H1 (cell line): Measurements from ENCODE around the gene CNN3. TPM values are rescaled to one million over a fixed set of nuclear protein-coding genes. Genes with fewer than 3 reads are reported as not detected.

Source experiments
- CTCF ChIA-PET: fragments of 300-600 bp; sonication (Branson Sonifier 250); formaldehyde crosslinking; loops from one replicate; lab custom pipeline; 2021; ENCODE audit not compliant: partially characterized antibody; lab: Charles Lee
- POLR2A ChIA-PET: fragments of 300-600 bp; sonication (Branson Sonifier 250); formaldehyde crosslinking; loops from one replicate; lab custom pipeline; 2021; ENCODE audit warnings: inconsistent platforms; ENCODE audit not compliant: partially characterized antibody; lab: Charles Lee
- DNase-seq, 2 experiments: peaks; one replicate each; pipeline versions ENCODE4 v3.0.0 to v3.0.0-alpha.2; 2010 to 2022; ENCODE audit warnings: low spot score in 2 of 2, low read depth in 1 of 2, mixed read lengths in 1 of 2
- FAIRE-seq: peaks from 2 replicates; lab custom pipeline; 2011; peaks lifted over from hg19 to GRCh38; lab: Jason Lieb, UNC
- H2AFZ ChIP-seq: 2 replicates; pipeline ENCODE4 v1.8.1; 2012; ENCODE audit warnings: low read length, inconsistent platforms
- H2AK5ac ChIP-seq: 2 replicates; pipeline ENCODE4 v1.6.1; 2013; ENCODE audit warnings: low read depth, low read length
- H2BK120ac ChIP-seq: replicated peaks from 2 replicates; pipeline ENCODE3; 2013; ENCODE audit warnings: low read depth, low read length, inconsistent platforms
- H2BK12ac ChIP-seq: 2 replicates; pipeline ENCODE4 v1.6.1; 2013; ENCODE audit warnings: low read depth, low read length
- H2BK15ac ChIP-seq: 2 replicates; pipeline ENCODE4 v1.6.1; 2013; ENCODE audit warnings: low read length
- H2BK20ac ChIP-seq: 2 replicates; pipeline ENCODE4 v1.6.1; 2013; ENCODE audit warnings: low read length
- H2BK5ac ChIP-seq: 2 replicates; pipeline ENCODE4 v1.6.1; 2013; ENCODE audit warnings: low read depth, low read length
- H3K14ac ChIP-seq: 2 replicates; pipeline ENCODE4 v1.6.1; 2013; ENCODE audit warnings: inconsistent platforms; ENCODE audit not compliant: insufficient read length
- H3K18ac ChIP-seq: 2 replicates; pipeline ENCODE4 v1.6.1; 2013; ENCODE audit warnings: low read length; ENCODE audit errors: extremely low read depth
- H3K23ac ChIP-seq: 2 replicates; pipeline ENCODE4 v1.6.1; 2013; ENCODE audit warnings: inconsistent platforms; ENCODE audit not compliant: insufficient read length
- H3K23me2 ChIP-seq: 2 replicates; pipeline ENCODE4 v1.6.1; 2013; ENCODE audit warnings: low read depth, low read length
- H3K27ac ChIP-seq: 2 replicates; pipeline ENCODE4 v1.6.1; 2011; ENCODE audit warnings: low read depth, low read length, inconsistent platforms
- H3K27me3 ChIP-seq, 4 experiments: replicated peaks in 1 of 4; 1 replicate in 1 of 4; 2 replicates in 3 of 4; pipeline versions ENCODE4 v1.6.1 to v1.8.1; 2011 to 2013; ENCODE audit warnings: low read length in 3 of 4, mild to moderate bottlenecking in 3 of 4, inconsistent platforms in 2 of 4, mixed read lengths in 2 of 4, moderate library complexity in 1 of 4; ENCODE audit not compliant: control insufficient read depth in 3 of 4, insufficient read depth in 3 of 4; ENCODE audit errors: extremely low read depth in 1 of 4
- H3K36me3 ChIP-seq, 4 experiments: 2 replicates each; pipeline versions ENCODE4 v1.6.1 to v1.8.1; 2011 to 2013; ENCODE audit warnings: mild to moderate bottlenecking in 4 of 4, low read length in 3 of 4, moderate library complexity in 2 of 4, control low read depth in 1 of 4, inconsistent platforms in 1 of 4; ENCODE audit not compliant: insufficient read depth in 4 of 4, control insufficient read depth in 2 of 4
- H3K4ac ChIP-seq: replicated peaks from 2 replicates; pipeline ENCODE3; 2013; ENCODE audit warnings: low read length, low read depth, mixed read lengths, inconsistent platforms; ENCODE audit not compliant: insufficient read length
- H3K4me1 ChIP-seq, 4 experiments: replicated peaks in 1 of 4; 1 replicate in 1 of 4; 2 replicates in 3 of 4; pipeline versions ENCODE4 v1.6.1 to v1.8.1; 2011 to 2013; ENCODE audit warnings: low read length in 3 of 4, inconsistent platforms in 2 of 4, mixed read lengths in 1 of 4; ENCODE audit not compliant: insufficient read depth in 4 of 4, control insufficient read depth in 3 of 4
- H3K4me2 ChIP-seq, 2 experiments: 2 replicates each; pipeline versions ENCODE4 v1.6.1 to v1.8.1; 2011 to 2013; ENCODE audit warnings: low read depth in 2 of 2, low read length in 2 of 2, control low read depth in 1 of 2, inconsistent platforms in 1 of 2, mild to moderate bottlenecking in 1 of 2; ENCODE audit not compliant: insufficient read depth in 1 of 2
- H3K4me3 ChIP-seq, 4 experiments: fragments of 200-600, 300-600 bp in 1 of 4; sonication (generic), shearing (Covaris generic), sonication (Bioruptor Twin) in 1 of 4; 2 replicates each; pipeline versions ENCODE4 v1.5.1 to v1.8.1; 2011 to 2016; ENCODE audit warnings: low read length in 4 of 4, low read depth in 3 of 4, control low read depth in 2 of 4, inconsistent platforms in 2 of 4, mild to moderate bottlenecking in 2 of 4, mixed read lengths in 1 of 4, moderate library complexity in 1 of 4; ENCODE audit not compliant: insufficient read depth in 2 of 4; ENCODE audit errors: extremely low read depth in 1 of 4
- H3K56ac ChIP-seq: replicated peaks from 2 replicates; pipeline ENCODE3; 2013; ENCODE audit warnings: low read depth, mild to moderate bottlenecking, mixed read lengths, low read length, inconsistent platforms; ENCODE audit not compliant: insufficient read length
- H3K79me1 ChIP-seq: 2 replicates; pipeline ENCODE4 v1.6.1; 2013; ENCODE audit warnings: low read depth, low read length, control low read depth
- H3K79me2 ChIP-seq, 2 experiments: 2 replicates each; pipeline versions ENCODE4 v1.6.1 to v1.8.1; 2012 to 2013; ENCODE audit warnings: low read length in 2 of 2, mild to moderate bottlenecking in 2 of 2, inconsistent platforms in 1 of 2; ENCODE audit not compliant: insufficient read depth in 2 of 2, control insufficient read depth in 1 of 2
- H3K9ac ChIP-seq, 4 experiments: replicated peaks in 1 of 4; 1 replicate in 1 of 4; 2 replicates in 3 of 4; pipeline versions ENCODE4 v1.6.1 to v1.8.1; 2011 to 2013; ENCODE audit warnings: low read depth in 3 of 4, low read length in 3 of 4, control low read depth in 2 of 4, mild to moderate bottlenecking in 2 of 4, moderate library complexity in 2 of 4, inconsistent platforms in 1 of 4; ENCODE audit errors: extremely low read depth in 1 of 4
- H3K9me3 ChIP-seq, 2 experiments: 2 replicates each; pipeline versions ENCODE4 v1.6.1 to v1.8.1; 2012 to 2013; ENCODE audit warnings: mild to moderate bottlenecking in 2 of 2, moderate library complexity in 2 of 2, control low read depth in 1 of 2, inconsistent platforms in 1 of 2, low read depth in 1 of 2, low read length in 1 of 2, mixed read lengths in 1 of 2; ENCODE audit not compliant: insufficient read depth in 2 of 2
- H4K20me1 ChIP-seq, 2 experiments: replicated peaks in 1 of 2; 2 replicates each; pipeline versions ENCODE3 to v1.8.1; 2011 to 2013; ENCODE audit warnings: inconsistent platforms in 2 of 2, low read length in 2 of 2, mild to moderate bottlenecking in 1 of 2; ENCODE audit not compliant: insufficient read depth in 2 of 2, control insufficient read depth in 1 of 2
- H4K5ac ChIP-seq: 2 replicates; pipeline ENCODE4 v1.6.1; 2013; ENCODE audit warnings: low read length, low read depth, mixed read lengths, inconsistent platforms; ENCODE audit not compliant: insufficient read length
- H4K8ac ChIP-seq: 2 replicates; pipeline ENCODE4 v1.8.0; 2013; ENCODE audit warnings: mild to moderate bottlenecking, moderate library complexity, low read length, inconsistent platforms; ENCODE audit not compliant: insufficient read depth; ENCODE audit errors: extremely low read depth
- H4K91ac ChIP-seq: replicated peaks from 2 replicates; pipeline ENCODE3; 2013; ENCODE audit warnings: low read length, mixed read lengths, inconsistent platforms; ENCODE audit not compliant: insufficient read length
- BACH1 ChIP-seq: IDR thresholded peaks from 2 replicates; pipeline ENCODE4 v1.6.1; 2012; ENCODE audit warnings: low read length, improper control_type of control experiment
- CEBPB ChIP-seq: IDR thresholded peaks from 2 replicates; pipeline ENCODE4 v1.6.1; 2012; ENCODE audit warnings: low read depth, low read length
- EGR1 ChIP-seq: IDR thresholded peaks from 2 replicates; pipeline ENCODE4 v1.6.1; 2011; ENCODE audit warnings: low read depth, low read length, borderline replicate concordance
- EP300 ChIP-seq, 2 experiments: IDR thresholded peaks; 1 replicate in 1 of 2; 2 replicates in 1 of 2; pipeline ENCODE4 v1.6.1; 2011 to 2012; ENCODE audit warnings: low read depth in 2 of 2, low read length in 2 of 2, mild to moderate bottlenecking in 2 of 2, borderline replicate concordance in 1 of 2, inconsistent platforms in 1 of 2, moderate library complexity in 1 of 2
- EZH2 ChIP-seq: fragments of 200-600 bp; sonication (generic); IDR thresholded peaks from 2 replicates; pipeline ENCODE4 v1.7.1; 2012; ENCODE audit warnings: low read depth, mild to moderate bottlenecking, moderate library complexity, low read length, inconsistent platforms; ENCODE audit not compliant: severe bottlenecking
- KDM5A ChIP-seq: fragments of 200-600 bp; IDR thresholded peaks from 2 replicates; pipeline ENCODE4 v1.7.1; 2012; ENCODE audit warnings: mild to moderate bottlenecking, low read length, inconsistent platforms, mixed read lengths
- POU5F1 ChIP-seq: IDR thresholded peaks from 2 replicates; pipeline ENCODE4 v1.6.1; 2011; ENCODE audit warnings: low read depth, mild to moderate bottlenecking, low read length, moderate library complexity
- RBBP5 ChIP-seq: IDR thresholded peaks from 2 replicates; pipeline ENCODE4 v1.7.1; 2012; ENCODE audit warnings: low read depth, mild to moderate bottlenecking, inconsistent platforms, low read length, moderate library complexity, borderline replicate concordance
- RNF2 ChIP-seq: fragments of 200-900, 300-1000 bp; sonication (generic); IDR thresholded peaks from 2 replicates; pipeline ENCODE4 v1.7.1; 2016; ENCODE audit warnings: borderline replicate concordance, low read depth, mild to moderate bottlenecking, antibody characterized with exemption, low read length; ENCODE audit not compliant: poor library complexity, severe bottlenecking; ENCODE audit errors: missing control alignments
- SIRT6 ChIP-seq: IDR thresholded peaks from one replicate; pipeline ENCODE4 v1.7.1; 2012; ENCODE audit warnings: low read length, inconsistent platforms
- SP1 ChIP-seq: IDR thresholded peaks from 2 replicates; pipeline ENCODE4 v1.6.1; 2011; ENCODE audit warnings: low read depth, low read length
- TAF1 ChIP-seq: IDR thresholded peaks from 2 replicates; pipeline ENCODE4 v1.6.1; 2011; ENCODE audit warnings: mild to moderate bottlenecking, low read depth, low read length
- TBP ChIP-seq: IDR thresholded peaks from 2 replicates; pipeline ENCODE4 v1.6.1; 2011; ENCODE audit warnings: low read depth, low read length, improper control_type of control experiment
- WGBS, 2 experiments: shearing (Covaris generic) in 1 of 2; methylation state at CpG; one replicate each; pipeline versions ENCODE4 v1.1.6 to v1.1.7; 2013 to 2015; ENCODE audit warnings: low lambda C conversion rate in 2 of 2, mixed read lengths in 2 of 2, inconsistent platforms in 1 of 2, low coverage in 1 of 2, missing lambda C conversion rate in 1 of 2; ENCODE audit not compliant: insufficient replicate concordance in 2 of 2, insufficient coverage in 1 of 2, insufficient read length in 1 of 2; ENCODE audit errors: extremely low coverage in 1 of 2, missing lambda C conversion rate in 1 of 2; 5-methylcytosine and 5-hydroxymethylcytosine counted together
- polyA plus RNA-seq, 7 experiments: library from polyadenylated mRNA; depleted of rRNA in 3 of 7; stranded (reverse) in 5 of 7; unstranded in 2 of 7; fragments of >200 nt in 5 of 7; fragments of 200-250 nt in 2 of 7; gene quantifications; 1 replicate in 5 of 7; 2 replicates in 1 of 7; 4 replicates in 1 of 7; pipeline versions ENCODE4 v1.2.1 to v1.2.3, GENCODE V29; 2011 to 2013; ENCODE audit warnings: missing spikeins in 2 of 7, mixed read lengths in 2 of 7
- total RNA-seq: library from RNA; stranded (reverse); fragmentation: NEBNext Ultra II Directional; extraction: Animal tissue kit (Norgen Biotek cat#: 25700); gene quantifications from 2 replicates; pipeline ENCODE4 v1.2.1, GENCODE V29; 2021
- TF ChIP-seq, protein P1 (sequence below): IDR thresholded peaks from 2 replicates; pipeline ENCODE4 v1.6.1; 2011; ENCODE audit warnings: low read depth, mild to moderate bottlenecking, low read length; ENCODE audit not compliant: insufficient read depth

The CNN3 gene
- total and polyA plus RNA-seq, 2 of the 8 experiments (the other 6 are each of a cell fraction or from before 2014, with no cell fraction given) = 134 to 266 TPM

DNA sequence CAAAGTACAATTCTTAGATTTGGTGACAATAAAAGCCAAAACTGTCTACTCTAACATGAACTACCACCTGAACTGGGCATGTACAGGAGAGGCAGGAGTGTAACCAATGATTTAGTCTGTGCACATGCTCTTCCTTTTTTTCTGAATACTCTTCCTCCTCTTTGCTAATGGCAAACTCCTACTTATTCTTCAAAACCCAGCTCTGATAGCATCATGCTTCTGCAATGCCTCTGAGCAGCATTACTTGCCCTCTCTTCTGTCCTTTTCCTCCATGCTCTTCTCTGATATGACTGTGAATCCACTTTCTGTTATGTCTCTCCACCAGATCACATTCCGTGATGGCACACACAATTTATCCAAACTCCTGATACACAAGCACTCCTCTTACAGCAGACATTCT is 31.4 kb downstream of the CNN3 start:
- Histone ChIP-seq H3K36me3 (peaks cover 6 to 61% (median 43%) of the 10 kb centered on the region in 4 experiments), H3K9ac (no peak overlapping the region)
- FAIRE-seq = no peak
- TF ChIP-seq KDM5A (no peak), SP1 (no peak), EZH2 (no peak), CEBPB (no peak), POU5F1 (no peak), RBBP5 (no peak), TBP (no peak), BACH1 (no peak), RNF2 (no peak), SIRT6 (no peak), EP300 (IDR thresholded peaks at IDR 0.05; ENCODE audit: borderline replicate concordance in 1 of 2, low read depth in 2 of 2, low read length in 2 of 2) (no peak), EGR1 (no peak), TAF1 (no peak)
- TF ChIP-seq, protein P1, sequence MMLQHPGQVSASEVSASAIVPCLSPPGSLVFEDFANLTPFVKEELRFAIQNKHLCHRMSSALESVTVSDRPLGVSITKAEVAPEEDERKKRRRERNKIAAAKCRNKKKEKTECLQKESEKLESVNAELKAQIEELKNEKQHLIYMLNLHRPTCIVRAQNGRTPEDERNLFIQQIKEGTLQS = no peak

More for the DNA sequence above, 31.4 kb downstream of the CNN3 start:
- Histone ChIP-seq H4K5ac (no peak overlapping the region), H2BK12ac (no peak overlapping the region), H3K23me2 (no peaks in the 10 kb centered on the region), H4K20me1 (peaks cover 0 to 10% of the 10 kb centered on the region in 2 experiments), H3K27ac (no peak overlapping the region), H3K79me2 (no peaks in the 10 kb centered on the region), H4K8ac (no peak overlapping the region), H2AFZ (no peak overlapping the region), H2BK120ac (no peak overlapping the region), H3K9me3 (no peaks in the 10 kb centered on the region), H2BK20ac (no peak overlapping the region), H3K4me2 (no peak overlapping the region), H3K56ac (no peak overlapping the region), H3K23ac (no peak overlapping the region), H3K4me1 (peaks cover 0 to 2% (median 0%) of the 10 kb centered on the region in 4 experiments; a peak in 3 of 7 replicates), H3K79me1 (no peaks in the 10 kb centered on the region), H2BK15ac (no peak overlapping the region), H3K18ac (no peak overlapping the region), H2AK5ac (no peak overlapping the region), H4K91ac (no peak overlapping the region), H2BK5ac (no peak overlapping the region), H3K4ac (no peak overlapping the region), H3K4me3 (no peak overlapping the region), H3K27me3 (no peaks in the 10 kb centered on the region), H3K14ac (no peak overlapping the region)
- POLR2A ChIA-PET = interaction anchor here (0.6 to 1.0 kb wide), 2 partner anchors 12 to 23 kb away, joined by 3 read pairs; no protein-coding TSS in a partner anchor
- CTCF ChIA-PET = interaction anchor here (0.7 to 2.1 kb wide), 3 partner anchors 28 to 41 kb away, joined by 3 to 7 read pairs (median 5); no protein-coding TSS in a partner anchor
- DNase-seq = no peak
- WGBS, 2 experiments = 95% methylated on average over 1 of the region's 1 CpG; no CpG with 5 or more reads in 1 of the 2 experiments
